Glutamatergic neuron (in vitro differentiated cells): ENCODE measurements around the gene PDE7B. TPM values are rescaled to one million over a fixed set of nuclear protein-coding genes. Genes with fewer than 3 reads are reported as not detected.

Source experiments
- DNase-seq: peaks from one replicate; pipeline ENCODE4 v3.0.0; 2022
- H3K27ac Mint-ChIP-seq: one replicate; pipeline ENCODE4 v1.8.0; 2020; ENCODE audit warnings: mild to moderate bottlenecking, mixed read lengths, inconsistent platforms; ENCODE audit not compliant: unreplicated experiment
- H3K27me3 Mint-ChIP-seq: one replicate; pipeline ENCODE4 v1.8.0; 2020; ENCODE audit warnings: mild to moderate bottlenecking, moderate library complexity, mixed read lengths, inconsistent platforms; ENCODE audit not compliant: unreplicated experiment
- H3K36me3 Mint-ChIP-seq: one replicate; pipeline ENCODE4 v1.8.0; 2020; ENCODE audit warnings: mild to moderate bottlenecking, mixed read lengths, inconsistent platforms; ENCODE audit not compliant: unreplicated experiment
- H3K4me1 Mint-ChIP-seq: one replicate; pipeline ENCODE4 v1.8.0; 2020; ENCODE audit warnings: mild to moderate bottlenecking, low read depth, mixed read lengths, inconsistent platforms; ENCODE audit not compliant: unreplicated experiment
- H3K4me3 Mint-ChIP-seq: one replicate; pipeline ENCODE4 v1.8.0; 2020; ENCODE audit warnings: mild to moderate bottlenecking, mixed read lengths, inconsistent platforms; ENCODE audit not compliant: unreplicated experiment
- H3K9me3 Mint-ChIP-seq: one replicate; pipeline ENCODE4 v1.8.0; 2020; ENCODE audit warnings: mild to moderate bottlenecking, moderate library complexity, mixed read lengths, inconsistent platforms; ENCODE audit not compliant: unreplicated experiment
- total RNA-seq: library from RNA; stranded (reverse); fragmentation: NEBNext Ultra II Directional; extraction: Animal tissue kit (Norgen Biotek cat#: 25700); gene quantifications from one replicate; pipeline ENCODE4 v1.2.1, GENCODE V29; 2021; ENCODE audit not compliant: unreplicated experiment
- TF ChIP-seq, protein P1 (sequence below): fragments of 200-600 bp; sonication (generic); IDR thresholded peaks from one replicate; pipeline ENCODE4 v1.5.0; 2021; ENCODE audit not compliant: partially characterized antibody, unreplicated experiment

PDE7B gene
- total RNA-seq, 1 donor from 2014 or later, result not detected

DNA sequence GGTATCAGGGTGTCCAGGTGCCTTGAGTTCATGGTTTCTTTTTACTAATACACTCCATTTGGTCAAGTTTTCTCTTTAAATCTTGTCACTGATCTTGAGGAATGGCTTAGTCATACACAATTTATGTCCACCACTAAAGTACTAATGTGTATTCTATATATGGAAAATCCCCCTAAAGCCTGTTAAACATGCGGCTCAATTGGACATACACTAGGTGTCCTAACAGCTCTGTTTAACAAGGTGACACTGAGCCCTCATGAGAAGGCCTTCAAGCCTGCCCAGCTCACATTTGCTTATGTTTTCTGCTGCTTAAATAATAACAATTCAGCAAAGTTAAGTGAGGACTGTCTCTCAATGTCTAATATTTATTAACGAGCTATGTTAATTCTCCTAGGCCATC is 31.5 kb downstream of the PDE7B start:
- Mint-ChIP-seq H3K27ac (no peak overlapping the region), H3K4me3 (no peak overlapping the region), H3K9me3 (no peaks in the 10 kb centered on the region), H3K36me3 (no peaks in the 10 kb centered on the region), H3K27me3 (no peaks in the 10 kb centered on the region), H3K4me1 (no peaks in the 10 kb centered on the region)
- DNase-seq, result no peak
- TF ChIP-seq, protein P1, sequence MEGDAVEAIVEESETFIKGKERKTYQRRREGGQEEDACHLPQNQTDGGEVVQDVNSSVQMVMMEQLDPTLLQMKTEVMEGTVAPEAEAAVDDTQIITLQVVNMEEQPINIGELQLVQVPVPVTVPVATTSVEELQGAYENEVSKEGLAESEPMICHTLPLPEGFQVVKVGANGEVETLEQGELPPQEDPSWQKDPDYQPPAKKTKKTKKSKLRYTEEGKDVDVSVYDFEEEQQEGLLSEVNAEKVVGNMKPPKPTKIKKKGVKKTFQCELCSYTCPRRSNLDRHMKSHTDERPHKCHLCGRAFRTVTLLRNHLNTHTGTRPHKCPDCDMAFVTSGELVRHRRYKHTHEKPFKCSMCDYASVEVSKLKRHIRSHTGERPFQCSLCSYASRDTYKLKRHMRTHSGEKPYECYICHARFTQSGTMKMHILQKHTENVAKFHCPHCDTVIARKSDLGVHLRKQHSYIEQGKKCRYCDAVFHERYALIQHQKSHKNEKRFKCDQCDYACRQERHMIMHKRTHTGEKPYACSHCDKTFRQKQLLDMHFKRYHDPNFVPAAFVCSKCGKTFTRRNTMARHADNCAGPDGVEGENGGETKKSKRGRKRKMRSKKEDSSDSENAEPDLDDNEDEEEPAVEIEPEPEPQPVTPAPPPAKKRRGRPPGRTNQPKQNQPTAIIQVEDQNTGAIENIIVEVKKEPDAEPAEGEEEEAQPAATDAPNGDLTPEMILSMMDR, result no peak

DNA sequence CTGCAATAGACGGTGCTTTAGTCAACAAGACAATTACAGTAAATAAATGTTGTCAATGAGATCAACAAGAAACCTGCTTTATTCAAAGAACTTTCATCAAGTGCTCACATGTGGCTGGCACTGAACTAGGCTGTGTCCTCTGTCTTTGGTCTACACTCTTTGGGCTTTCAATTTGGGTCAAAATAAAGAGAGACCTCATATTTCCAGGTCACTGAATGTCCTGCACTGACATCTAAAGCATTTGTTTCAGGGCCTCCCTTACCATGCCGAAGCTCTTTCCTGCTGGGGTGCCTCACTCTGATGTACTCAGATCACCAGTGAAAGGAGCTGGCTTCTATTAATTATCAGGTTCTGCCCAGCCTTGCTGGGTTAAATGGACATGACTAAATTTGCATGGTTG is 32.0 kb downstream of the PDE7B start:
- no peaks in the 10 kb centered on the region for H3K27me3 Mint-ChIP-seq
- no peak overlapping the region for H3K27ac Mint-ChIP-seq
- no peaks in the 10 kb centered on the region for H3K36me3 Mint-ChIP-seq
- no peaks in the 10 kb centered on the region for H3K9me3 Mint-ChIP-seq
- no peak for DNase-seq
- no peak overlapping the region for H3K4me3 Mint-ChIP-seq
- no peaks in the 10 kb centered on the region for H3K4me1 Mint-ChIP-seq
- TF ChIP-seq, protein P1, result no peak

DNA sequence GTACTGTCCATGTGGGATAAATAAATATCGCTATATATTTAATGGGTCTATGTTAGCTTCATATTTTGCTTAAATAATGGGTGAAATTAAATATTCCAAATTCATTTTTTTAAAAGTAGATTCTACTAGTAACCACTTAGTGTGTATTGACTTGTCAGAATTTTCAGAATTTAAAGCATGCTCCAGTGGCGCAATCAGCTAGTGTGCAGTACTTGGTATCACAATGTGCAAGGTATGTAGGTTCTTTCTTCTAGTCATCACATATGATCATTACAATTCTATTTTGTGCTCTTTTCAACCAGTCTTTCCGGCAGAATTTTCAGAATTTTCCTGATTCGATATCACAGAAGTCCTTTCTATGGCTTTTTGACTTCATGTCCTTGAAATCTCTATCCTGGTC is 32.6 kb downstream of the PDE7B start:
- no peaks in the 10 kb centered on the region for H3K36me3 Mint-ChIP-seq
- no peaks in the 10 kb centered on the region for H3K9me3 Mint-ChIP-seq
- TF ChIP-seq, protein P1, result no peak
- no peaks in the 10 kb centered on the region for H3K27me3 Mint-ChIP-seq
- DNase-seq, result no peak
- H3K4me3 Mint-ChIP-seq, result no peak overlapping the region
- no peaks in the 10 kb centered on the region for H3K4me1 Mint-ChIP-seq
- no peak overlapping the region for H3K27ac Mint-ChIP-seq

DNA sequence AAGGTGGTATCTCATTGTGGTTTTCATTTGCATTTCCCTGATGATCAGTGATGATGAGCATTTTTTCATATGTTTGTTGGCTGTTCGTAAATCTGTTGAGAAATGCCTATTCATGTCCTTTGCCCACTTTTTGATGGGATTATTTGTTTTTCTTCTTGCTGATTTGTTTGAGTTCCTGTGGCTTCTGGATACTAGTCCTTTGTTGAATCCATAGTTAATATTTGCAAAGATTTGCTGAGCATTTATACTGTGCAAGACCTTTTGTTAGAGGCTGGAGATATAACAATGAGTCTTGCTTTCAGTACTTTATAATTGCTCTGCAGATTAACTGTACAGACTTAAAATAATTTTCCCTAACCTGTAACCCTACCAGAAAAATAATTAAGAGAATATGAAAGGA is 35.6 kb downstream of the PDE7B start:
- Mint-ChIP-seq H3K27ac (no peak overlapping the region), H3K36me3 (no peaks in the 10 kb centered on the region), H3K4me1 (no peaks in the 10 kb centered on the region), H3K27me3 (no peaks in the 10 kb centered on the region), H3K4me3 (no peak overlapping the region), H3K9me3 (no peaks in the 10 kb centered on the region)
- no peak for DNase-seq
- TF ChIP-seq, protein P1, result no peak

DNA sequence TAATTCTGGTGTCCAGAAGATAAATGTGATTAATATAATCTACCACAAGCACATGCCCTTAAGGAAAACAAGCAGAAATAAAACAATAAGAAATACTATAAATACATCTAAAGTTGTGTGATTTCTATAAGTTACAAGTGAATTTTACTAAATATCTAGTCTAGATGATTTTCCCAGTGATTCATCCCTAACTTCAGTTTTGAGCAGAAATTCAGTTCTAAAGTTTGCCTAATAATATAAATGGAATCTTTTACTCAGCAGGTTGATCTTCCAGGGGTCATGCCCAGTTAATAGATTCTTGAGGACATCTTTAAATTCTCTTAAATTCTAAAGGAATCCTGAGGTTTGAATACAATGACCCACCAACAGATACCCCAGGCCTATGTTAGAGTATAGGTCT is 37.3 kb downstream of the PDE7B start:
- no peak for DNase-seq
- H3K4me3 Mint-ChIP-seq, result no peak overlapping the region
- peaks cover 1% of the 10 kb centered on the region for H3K27me3 Mint-ChIP-seq
- TF ChIP-seq, protein P1, result no peak
- no peak overlapping the region for H3K27ac Mint-ChIP-seq
- no peaks in the 10 kb centered on the region for H3K4me1 Mint-ChIP-seq
- H3K9me3 Mint-ChIP-seq, result no peaks in the 10 kb centered on the region
- H3K36me3 Mint-ChIP-seq, result no peaks in the 10 kb centered on the region
